Activated CD8-positive, alpha-beta T cell treated with anti-CD3 and anti-CD28 coated beads for 36 hours (primary cell): ENCODE data around the gene VGF. TPM values are rescaled to one million over a fixed set of nuclear protein-coding genes. Genes with fewer than 3 reads are reported as not detected.
A peak's percentile ranks its signal among the peaks of the same experiment; 100 is the strongest.

ENCODE experiments used
- ATAC-seq: fragments of 200-7000 bp; cut with Tn5 transposase; one replicate; pipeline ENCODE4 v1.10.0; 2021; ENCODE audit warnings: mild to moderate bottlenecking, moderate library complexity
- CTCF ChIA-PET: fragments of 350-600 bp; sonication (Branson Sonifier 250); formaldehyde crosslinking; loops from one replicate; lab custom pipeline; 2021; ENCODE audit warnings: antibody characterized with exemption; lab: Charles Lee
- POLR2A ChIA-PET: fragments of 350-600 bp; sonication (Branson Sonifier 250); formaldehyde crosslinking; loops from one replicate; lab custom pipeline; 2021; ENCODE audit warnings: antibody characterized with exemption; lab: Charles Lee
- DNase-seq: peaks from one replicate; pipeline ENCODE4 v3.0.0-alpha.2; 2020
- H3K27ac Mint-ChIP-seq: one replicate; pipeline ENCODE4 v1.8.0; 2021; ENCODE audit warnings: mild to moderate bottlenecking, mixed read lengths
- H3K27me3 Mint-ChIP-seq: one replicate; pipeline ENCODE4 v1.8.0; 2021; ENCODE audit warnings: mixed read lengths
- H3K36me3 Mint-ChIP-seq: one replicate; pipeline ENCODE4 v1.8.0; 2021; ENCODE audit warnings: low read depth, mixed read lengths
- H3K4me1 Mint-ChIP-seq: one replicate; pipeline ENCODE4 v1.8.0; 2021; ENCODE audit warnings: low read depth, mixed read lengths
- H3K4me3 Mint-ChIP-seq: one replicate; pipeline ENCODE4 v1.8.0; 2021; ENCODE audit warnings: mild to moderate bottlenecking, moderate library complexity, mixed read lengths
- H3K9me3 Mint-ChIP-seq: one replicate; pipeline ENCODE4 v1.8.0; 2021; ENCODE audit warnings: mixed read lengths
- CTCF ChIP-seq: fragments of 200-600 bp; IDR thresholded peaks from one replicate; pipeline ENCODE4 v1.8.0; 2022; ENCODE audit warnings: antibody characterized with exemption, mild to moderate bottlenecking
- intact Hi-C: fragments of 100-400 bp; cut with micrococcal nuclease; formaldehyde crosslinking; loops from one replicate; pipeline ENCODE4 v1.10.0; 2022
- total RNA-seq, 2 experiments: library from RNA; stranded (reverse); gene quantifications; one replicate each; pipeline ENCODE4 v1.2.3, GENCODE V29; 2021

The VGF gene
- total RNA-seq, 2 experiments from 2014 or later: not detected

- ChIA-PET POLR2A (interaction anchor here (0.7 kb wide), 1 partner anchor 9 kb away, joined by 3 read pairs; no protein-coding TSS in a partner anchor), CTCF (interaction anchor here (0.9 to 4.1 kb wide), 6 partner anchors 11 to 63 kb away, joined by 5 to 31 read pairs (median 14); partner anchors contain the start of genes PLOD3 and ZNHIT1)
- peaks cover 5% of the 10 kb centered on the region for H3K27me3 Mint-ChIP-seq
- peaks cover 10% of the 10 kb centered on the region for H3K36me3 Mint-ChIP-seq
- ATAC-seq (peak; percentile 17), DNase-seq (no peak)
- peaks cover 10% of the 10 kb centered on the region for H3K4me1 Mint-ChIP-seq
- peak overlapping the region; percentile 80 for H3K4me3 Mint-ChIP-seq
- H3K27ac Mint-ChIP-seq: peak overlapping the region; percentile 52
- intact Hi-C loops: no loop called here
- peaks cover 3% of the 10 kb centered on the region for H3K9me3 Mint-ChIP-seq
- TF ChIP-seq CTCF: no peak
These were observed 10.7 kb downstream of the VGF start for GRCh38 chr7:101154693-101155102.

- Mint-ChIP-seq H3K4me3 (peak within 1 kb of the TSS; percentile 80), H3K9me3 (peaks cover 3% of the 10 kb centered on the region), H3K27me3 (peaks cover 10% of the 10 kb centered on the region), H3K36me3 (peaks cover 10% of the 10 kb centered on the region), H3K4me1 (peaks cover 10% of the 10 kb centered on the region), H3K27ac (peak within 1 kb of the TSS; percentile 64)
- peak; percentile 96 for DNase-seq
- CTCF ChIA-PET: interaction anchor here (0.7 to 3.0 kb wide), 4 partner anchors 10 to 130 kb away, joined by 3 to 31 read pairs (median 7); partner anchors contain the start of gene VGF
- ATAC-seq: peak; percentile 94
- TF ChIP-seq CTCF: no peak
- intact Hi-C loops: no loop called here
- POLR2A ChIA-PET: no interaction called here
These were observed 11.2 kb downstream of the VGF start, which contains the start of gene AP1S1 for GRCh38 chr7:101153969-101154692. Gene AP1S1, plus strand, starts transcription at chr7:101154476. Its CDS starts 39 bp downstream, at chr7:101154515.

GRCh38 chr7:101151908-101152651, 13.3 kb downstream of the VGF start:
- Mint-ChIP-seq H3K36me3 (peaks cover 2% of the 10 kb centered on the region), H3K4me1 (peaks cover 12% of the 10 kb centered on the region), H3K9me3 (peaks cover 3% of the 10 kb centered on the region), H3K27ac (no peak overlapping the region), H3K27me3 (peaks cover 14% of the 10 kb centered on the region), H3K4me3 (no peak overlapping the region)
- POLR2A ChIA-PET: no interaction called here
- CTCF ChIA-PET: interaction anchor here (0.9 to 3.0 kb wide), 4 partner anchors 8 to 131 kb away, joined by 3 to 31 read pairs (median 6); no protein-coding TSS in a partner anchor
- ATAC-seq (no peak), DNase-seq (no peak)
- no peak for TF ChIP-seq CTCF
- intact Hi-C loops: no loop called here

GRCh38 chr7:101140746-101141382, 24.5 kb downstream of the VGF start:
- POLR2A ChIA-PET: interaction anchor here (0.5 to 0.6 kb wide), 2 partner anchors 76 to 1677 kb away, joined by 3 read pairs; partner anchors contain the start of gene PLOD3
- CTCF ChIA-PET: interaction anchor here (0.7 to 14.0 kb wide), 8 partner anchors 24 to 181 kb away, joined by 3 to 280 read pairs (median 6); partner anchors contain the start of genes FIS1, IFT22 and VGF
- Mint-ChIP-seq H3K36me3 (no peaks in the 10 kb centered on the region), H3K9me3 (no peaks in the 10 kb centered on the region), H3K27me3 (peaks cover 13% of the 10 kb centered on the region), H3K4me3 (no peak overlapping the region), H3K4me1 (peaks cover 41% of the 10 kb centered on the region), H3K27ac (no peak overlapping the region)
- ATAC-seq (peak; percentile 21), DNase-seq (peak; percentile 52)
- intact Hi-C loops: loop anchor here (10.0 kb wide), 1 partner anchor 144 kb away; no protein-coding TSS in a partner anchor
- no peak for TF ChIP-seq CTCF
